Measurements from ENCODE around the gene PPP2R2C. TPM values are rescaled to one million over a fixed set of nuclear protein-coding genes. Genes with fewer than 3 reads are reported as not detected.
A peak's percentile ranks its signal among the peaks of the same experiment; 100 is the strongest.

The PPP2R2C gene
- total RNA-seq, 2 experiments from 2014 or later, result not detected

DNA sequence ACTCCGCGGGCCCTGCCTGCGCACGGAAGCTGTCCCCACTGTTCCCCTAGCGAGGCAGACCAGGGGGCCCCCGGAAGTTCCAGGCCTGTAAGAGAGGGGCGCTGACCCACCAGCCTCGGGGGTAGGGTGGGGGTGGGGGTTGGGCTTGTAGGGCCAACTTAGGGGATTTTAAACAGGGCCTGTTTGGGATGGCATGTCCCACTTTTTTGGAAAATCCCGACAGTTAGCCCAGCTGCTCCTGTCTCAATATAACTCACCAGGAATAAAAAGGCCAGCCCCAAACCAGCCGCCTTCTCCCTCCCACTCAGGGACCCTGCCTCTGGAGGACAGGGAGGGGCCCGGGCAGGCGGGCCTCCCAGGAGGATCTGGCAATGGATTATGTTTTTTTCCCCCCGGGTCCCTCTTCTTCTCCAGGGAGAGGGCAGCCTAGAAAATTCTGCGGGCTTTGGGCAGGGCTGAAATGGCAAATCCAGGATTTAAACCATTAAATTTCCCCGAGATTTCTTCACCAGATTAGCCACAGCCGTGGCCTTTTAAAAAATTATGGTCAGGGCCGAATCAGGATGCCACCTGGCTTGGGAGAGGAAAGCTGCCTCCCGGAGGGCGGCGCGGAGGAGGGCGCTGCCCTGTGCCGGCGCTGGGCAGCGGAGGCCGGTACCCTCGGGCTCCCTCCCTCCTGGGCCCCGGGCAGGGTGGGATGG, 957 bp downstream of the PPP2R2C start:
- no peak overlapping the region for H3K27ac Mint-ChIP-seq
- H3K27me3 Mint-ChIP-seq, result peaks cover 64% of the 10 kb centered on the region
- ChIA-PET POLR2A (no interaction called here), CTCF (no interaction called here)
- peaks cover 7% of the 10 kb centered on the region for H3K4me1 Mint-ChIP-seq (ENCODE audit: low read depth)
- H3K9me3 Mint-ChIP-seq, result no peaks in the 10 kb centered on the region
- H3K36me3 Mint-ChIP-seq, result no peaks in the 10 kb centered on the region
- intact Hi-C loops (cut with micrococcal nuclease), result no loop called here
- no peak for DNase-seq
- H3K4me3 Mint-ChIP-seq, result no peak overlapping the region

DNA sequence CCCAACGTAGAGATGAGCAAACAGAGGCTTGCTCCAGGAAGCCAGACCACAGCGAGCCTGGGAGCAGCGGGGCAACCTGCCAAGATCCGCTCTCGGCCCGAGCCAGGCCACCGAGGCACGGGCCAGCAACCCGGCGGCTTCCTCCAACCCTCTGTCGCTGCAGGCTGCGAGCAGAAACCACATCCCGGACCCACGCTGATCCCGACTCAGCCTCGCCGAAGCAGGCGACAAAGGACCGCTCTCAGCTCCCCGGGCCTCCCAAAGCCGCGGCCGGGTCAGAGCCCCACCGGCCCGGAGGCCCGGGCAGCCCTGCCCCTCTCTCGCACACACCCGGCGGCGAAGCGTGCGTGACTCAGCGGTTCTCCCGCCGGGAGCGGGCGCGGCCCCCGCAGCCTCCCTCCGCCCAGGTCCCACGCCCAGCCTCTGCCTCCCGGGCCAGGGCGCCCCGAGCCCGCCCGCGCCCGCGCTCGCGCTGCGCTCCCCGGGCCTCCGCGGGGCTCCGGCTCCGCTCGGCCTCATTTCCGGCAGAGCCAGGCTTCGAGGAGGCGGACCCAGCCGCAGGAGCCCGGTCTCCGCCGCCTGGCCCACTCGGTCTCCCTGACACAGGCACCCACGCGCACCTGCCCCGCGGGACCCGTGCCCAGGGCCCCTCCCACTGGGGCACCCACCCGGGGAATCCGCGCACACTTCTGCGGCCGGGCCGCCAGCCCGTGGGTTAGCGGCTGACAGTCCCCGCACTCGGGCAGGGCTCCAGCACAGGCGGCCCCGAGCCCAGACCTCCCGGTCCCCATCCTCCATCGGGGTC, 1.7 kb downstream of the PPP2R2C start:
- CTCF ChIA-PET, result no interaction called here
- POLR2A ChIA-PET, result no interaction called here
- peak; percentile 11 for DNase-seq
- H3K36me3 Mint-ChIP-seq, result no peaks in the 10 kb centered on the region
- no peak overlapping the region for H3K4me3 Mint-ChIP-seq
- intact Hi-C loops (cut with micrococcal nuclease), result no loop called here
- H3K9me3 Mint-ChIP-seq, result no peaks in the 10 kb centered on the region
- peaks cover 57% of the 10 kb centered on the region for H3K27me3 Mint-ChIP-seq
- no peak overlapping the region for H3K27ac Mint-ChIP-seq
- peaks cover 7% of the 10 kb centered on the region for H3K4me1 Mint-ChIP-seq (ENCODE audit: low read depth)

DNA sequence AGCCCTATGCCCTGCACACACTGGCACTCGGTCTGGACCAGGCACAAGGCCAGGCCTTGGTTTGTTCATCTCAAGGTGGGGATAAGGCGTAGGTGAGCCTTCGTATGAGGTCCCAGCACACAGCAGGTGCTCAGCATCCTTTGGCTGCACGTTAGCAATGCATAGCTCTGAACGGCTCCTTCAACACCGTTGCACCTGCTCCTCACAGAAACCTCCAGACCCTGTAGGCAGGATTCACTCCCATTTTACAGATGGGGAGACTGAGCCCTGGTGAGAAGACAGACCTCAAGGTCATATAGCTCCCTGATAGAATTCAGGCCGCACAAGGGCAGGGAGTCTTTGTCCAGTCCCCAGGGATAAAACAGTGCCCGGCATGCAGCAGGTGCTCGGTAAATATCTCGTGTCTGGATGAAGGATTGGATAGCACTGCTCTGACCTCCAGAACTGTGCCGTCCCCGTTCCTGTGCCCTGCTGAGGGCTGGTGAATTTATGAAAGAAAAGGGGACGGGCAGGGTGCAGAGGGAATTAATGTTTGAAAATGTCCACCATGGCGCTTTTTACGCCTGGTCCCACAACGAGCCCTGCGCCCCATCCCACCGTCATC, 2.4 kb downstream of the PPP2R2C start:
- peaks cover 7% of the 10 kb centered on the region for H3K4me1 Mint-ChIP-seq (ENCODE audit: low read depth)
- no peak overlapping the region for H3K4me3 Mint-ChIP-seq
- DNase-seq, result no peak
- no peaks in the 10 kb centered on the region for H3K36me3 Mint-ChIP-seq
- intact Hi-C loops (cut with micrococcal nuclease), result no loop called here
- ChIA-PET POLR2A (no interaction called here), CTCF (no interaction called here)
- H3K27ac Mint-ChIP-seq, result no peak overlapping the region
- H3K9me3 Mint-ChIP-seq, result no peaks in the 10 kb centered on the region
- H3K27me3 Mint-ChIP-seq, result peaks cover 50% of the 10 kb centered on the region

DNA sequence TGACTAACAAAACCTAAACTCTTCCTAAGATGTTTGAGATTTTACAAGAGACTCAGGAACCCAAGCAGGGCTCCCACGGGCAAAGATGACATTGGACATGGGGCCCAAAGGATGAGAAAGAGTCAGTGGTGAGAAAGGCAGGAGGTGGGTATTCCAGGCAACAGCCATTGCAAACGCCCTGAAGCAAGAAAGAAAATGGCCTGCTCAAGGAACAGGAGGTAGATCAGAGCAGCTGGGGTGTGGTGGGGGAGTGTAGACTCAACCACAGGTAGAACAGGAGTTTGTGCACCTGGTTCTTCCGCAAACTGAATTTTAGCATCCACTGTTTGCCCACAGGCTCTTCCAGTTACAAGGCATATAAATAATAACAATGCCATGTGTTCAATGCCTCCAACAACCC, 3.3 kb downstream of the PPP2R2C start:
- CTCF ChIA-PET, result no interaction called here
- Mint-ChIP-seq H3K9me3 (no peaks in the 10 kb centered on the region), H3K36me3 (no peaks in the 10 kb centered on the region), H3K27ac (no peak overlapping the region), H3K4me1 (ENCODE audit: low read depth) (peaks cover 7% of the 10 kb centered on the region), H3K27me3 (peaks cover 46% of the 10 kb centered on the region), H3K4me3 (no peak overlapping the region)
- intact Hi-C loops (cut with micrococcal nuclease), result no loop called here
- DNase-seq, result no peak
- POLR2A ChIA-PET, result no interaction called here

GRCh38 chr4:6468376-6468775, 4.0 kb downstream of the PPP2R2C start:
- no peak for DNase-seq
- H3K4me3 Mint-ChIP-seq, result no peak overlapping the region
- no peak overlapping the region for H3K27ac Mint-ChIP-seq
- ChIA-PET POLR2A (no interaction called here), CTCF (no interaction called here)
- intact Hi-C loops (cut with micrococcal nuclease), result no loop called here
- no peaks in the 10 kb centered on the region for H3K9me3 Mint-ChIP-seq
- H3K27me3 Mint-ChIP-seq, result peaks cover 44% of the 10 kb centered on the region
- no peaks in the 10 kb centered on the region for H3K36me3 Mint-ChIP-seq
- peaks cover 7% of the 10 kb centered on the region for H3K4me1 Mint-ChIP-seq (ENCODE audit: low read depth)

DNA sequence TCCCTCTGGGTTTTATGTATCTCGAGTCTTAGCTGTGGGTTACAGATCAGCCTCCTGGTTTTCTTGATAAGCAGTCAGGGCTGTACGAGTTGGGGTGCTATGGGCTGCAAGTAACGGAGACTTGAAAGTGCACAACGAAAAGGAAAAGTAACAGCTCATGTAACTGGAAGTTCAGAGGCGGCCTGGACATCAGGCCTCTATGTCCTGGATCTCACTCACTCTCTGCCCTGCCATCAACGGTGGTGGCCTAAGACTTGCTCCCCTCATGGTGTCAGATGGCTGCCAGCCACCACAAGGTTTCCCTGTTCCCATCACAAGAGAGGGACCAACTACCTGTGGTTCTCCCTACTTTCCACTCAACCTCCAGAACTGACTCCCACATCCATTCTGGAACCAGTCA, 4.8 kb downstream of the PPP2R2C start:
- Mint-ChIP-seq H3K27ac (no peak overlapping the region), H3K27me3 (peaks cover 38% of the 10 kb centered on the region), H3K9me3 (no peaks in the 10 kb centered on the region), H3K4me3 (no peak overlapping the region), H3K36me3 (no peaks in the 10 kb centered on the region), H3K4me1 (ENCODE audit: low read depth) (peaks cover 4% of the 10 kb centered on the region)
- ChIA-PET CTCF (no interaction called here), POLR2A (no interaction called here)
- DNase-seq, result no peak
- intact Hi-C loops (cut with micrococcal nuclease), result no loop called here

GRCh38 chr4:6466756-6467381, 5.5 kb downstream of the PPP2R2C start:
- Mint-ChIP-seq H3K27ac (no peak overlapping the region), H3K36me3 (no peaks in the 10 kb centered on the region), H3K27me3 (peaks cover 39% of the 10 kb centered on the region), H3K9me3 (no peaks in the 10 kb centered on the region), H3K4me1 (ENCODE audit: low read depth) (peaks cover 4% of the 10 kb centered on the region), H3K4me3 (no peak overlapping the region)
- intact Hi-C loops (cut with micrococcal nuclease), result no loop called here
- ChIA-PET CTCF (no interaction called here), POLR2A (interaction anchor here (1.0 kb wide), 1 partner anchor 22 kb away, joined by 3 read pairs; no protein-coding TSS in a partner anchor)
- DNase-seq, result no peak

DNA sequence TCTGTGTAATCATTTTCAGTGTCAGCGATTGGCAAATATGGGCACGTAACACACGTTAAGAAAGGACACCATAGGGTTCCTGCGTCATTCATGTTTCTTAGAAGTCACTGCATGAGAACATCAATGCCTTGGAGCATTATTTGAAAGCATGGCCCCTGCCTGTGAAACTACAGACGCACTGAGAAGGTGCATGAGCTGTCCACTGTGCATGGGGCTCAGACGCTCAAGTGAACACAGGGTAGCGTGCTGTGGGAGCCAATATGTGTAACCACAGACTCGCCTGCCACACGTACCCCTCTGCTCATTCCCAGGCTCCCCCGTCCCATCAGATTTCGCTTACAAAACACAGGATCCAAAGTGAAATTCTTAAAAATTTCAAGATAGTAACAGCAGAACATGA, 6.5 kb downstream of the PPP2R2C start:
- Mint-ChIP-seq H3K4me3 (no peak overlapping the region), H3K4me1 (ENCODE audit: low read depth) (peaks cover 4% of the 10 kb centered on the region), H3K9me3 (no peaks in the 10 kb centered on the region), H3K27me3 (peaks cover 45% of the 10 kb centered on the region), H3K36me3 (no peaks in the 10 kb centered on the region), H3K27ac (no peak overlapping the region)
- CTCF ChIA-PET, result no interaction called here
- POLR2A ChIA-PET, result interaction anchor here (1.0 kb wide), 1 partner anchor 23 kb away, joined by 3 read pairs; no protein-coding TSS in a partner anchor
- intact Hi-C loops (cut with micrococcal nuclease), result no loop called here
- no peak for DNase-seq

DNA sequence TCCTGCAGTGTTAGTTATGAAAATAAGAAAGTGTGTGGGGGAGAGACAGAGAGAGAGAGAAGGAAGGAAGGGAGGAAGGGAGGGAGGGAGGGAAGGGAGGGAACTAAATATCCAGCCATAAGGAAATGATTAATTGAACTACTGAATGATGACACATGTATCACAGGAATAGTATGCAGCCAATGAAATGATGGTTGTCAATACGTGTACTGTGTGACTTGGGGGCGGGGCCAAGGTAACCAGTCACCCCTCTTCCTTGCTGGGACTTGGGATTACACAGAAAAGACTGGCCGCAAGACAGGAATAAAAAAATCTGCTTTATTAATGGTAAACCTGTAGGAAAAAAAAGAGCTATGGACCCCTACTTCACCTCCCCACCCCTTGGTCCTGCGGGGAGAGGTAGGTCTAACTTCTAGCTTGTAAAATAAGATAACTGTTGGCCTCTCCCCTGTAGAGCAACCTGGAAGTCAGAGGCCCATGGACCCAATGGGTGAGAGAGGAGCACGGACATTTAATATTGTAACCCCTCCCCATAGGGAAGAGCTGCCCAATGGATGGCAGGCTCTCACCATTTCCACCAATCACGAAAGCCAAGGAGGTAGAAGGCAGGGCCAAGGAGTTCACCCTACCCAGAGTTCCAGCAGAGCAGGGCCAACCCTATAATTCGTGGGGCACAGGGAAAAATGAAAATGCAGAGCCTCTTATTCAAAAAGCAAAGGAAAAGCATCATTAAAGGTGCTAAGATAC, 7.4 kb downstream of the PPP2R2C start:
- CTCF ChIA-PET, result no interaction called here
- peaks cover 47% of the 10 kb centered on the region for H3K27me3 Mint-ChIP-seq
- POLR2A ChIA-PET, result no interaction called here
- no peak for DNase-seq
- no peaks in the 10 kb centered on the region for H3K36me3 Mint-ChIP-seq
- no peaks in the 10 kb centered on the region for H3K9me3 Mint-ChIP-seq
- no peak overlapping the region for H3K4me3 Mint-ChIP-seq
- intact Hi-C loops (cut with micrococcal nuclease), result no loop called here
- H3K27ac Mint-ChIP-seq, result no peak overlapping the region
- H3K4me1 Mint-ChIP-seq (ENCODE audit: low read depth), result no peaks in the 10 kb centered on the region

DNA sequence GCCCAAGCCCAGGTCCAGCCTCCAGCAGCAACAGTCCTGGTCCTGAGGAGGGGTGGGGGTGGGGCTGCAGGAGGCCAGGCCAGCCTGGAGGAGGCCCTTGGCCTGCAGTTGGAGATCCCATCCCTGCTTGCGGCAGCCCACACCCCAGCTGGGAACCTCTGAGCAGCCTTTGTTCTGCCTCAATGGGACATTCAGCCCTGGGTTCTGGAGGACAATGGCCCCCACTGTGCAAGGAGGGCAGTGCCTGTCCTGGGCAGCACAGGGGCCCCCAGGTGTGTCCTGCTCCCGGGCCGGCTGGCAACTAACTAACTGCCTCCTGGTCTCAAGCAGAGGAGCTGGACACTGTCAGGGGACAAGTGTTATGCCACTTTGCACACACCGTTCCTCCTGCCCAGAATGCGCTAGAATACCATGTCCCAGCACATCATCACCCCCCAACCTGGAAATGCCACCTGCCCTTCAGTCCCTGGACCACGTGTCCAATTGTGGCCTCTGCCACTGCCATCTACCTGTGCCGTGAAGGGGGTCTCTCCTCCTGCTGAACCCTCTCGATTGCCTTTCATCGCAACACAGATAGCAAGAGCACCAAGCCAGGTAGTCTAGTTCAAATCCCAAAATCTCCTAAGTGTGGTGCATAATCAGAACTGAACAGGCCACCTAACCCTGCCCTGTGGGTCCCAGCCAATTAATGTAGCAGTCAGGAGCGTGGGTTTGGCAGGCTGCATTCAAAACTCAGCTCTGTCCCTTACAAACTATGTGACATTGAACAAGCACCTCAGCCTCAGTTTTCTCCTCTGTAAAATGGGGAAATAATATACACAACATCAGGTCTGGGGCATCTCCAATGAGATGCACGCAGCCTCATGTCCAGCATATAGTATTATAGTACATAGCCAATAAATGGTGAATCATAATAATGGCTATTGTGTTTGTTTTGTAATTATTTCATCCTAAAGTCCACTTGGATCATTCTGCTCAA, 8.8 kb downstream of the PPP2R2C start:
- Mint-ChIP-seq H3K36me3 (no peaks in the 10 kb centered on the region), H3K27me3 (peaks cover 40% of the 10 kb centered on the region), H3K4me1 (ENCODE audit: low read depth) (no peaks in the 10 kb centered on the region), H3K27ac (no peak overlapping the region), H3K4me3 (no peak overlapping the region), H3K9me3 (peaks cover 4% of the 10 kb centered on the region)
- intact Hi-C loops (cut with micrococcal nuclease), result no loop called here
- no peak for DNase-seq
- CTCF ChIA-PET, result no interaction called here
- POLR2A ChIA-PET, result no interaction called here
